ENCODE measurements around the gene IL26.
A peak's percentile ranks its signal among the peaks of the same experiment; 100 is the strongest.

Gene IL26

GRCh38 chr12:68239309-68239982, 13.8 kb upstream of the IL26 start:
- H3K27me3 ChIP-seq (replicated peaks), result no peaks in the 10 kb centered on the region
- TF ChIP-seq CTCF (IDR thresholded peaks at IDR 0.05; ENCODE audit: low read depth, low read length, missing control alignments), result no peak
- H3K27ac ChIP-seq, result peak overlapping the region; percentile 72
- H3K4me3 ChIP-seq (ENCODE audit: low read depth, low read length), result no peak overlapping the region
- DNase-seq, result no peak
- in situ Hi-C loops (cut with HindIII; ENCODE audit: low pct_ligation_motif_present, low sequenced_read_pairs), result no loop called here
- H3K36me3 ChIP-seq (replicated peaks), result no peaks in the 10 kb centered on the region

- Histone ChIP-seq H3K36me3 (replicated peaks) (no peaks in the 10 kb centered on the region), H3K4me3 (ENCODE audit: low read depth, low read length) (no peak overlapping the region), H3K27ac (no peak overlapping the region), H3K27me3 (replicated peaks) (no peaks in the 10 kb centered on the region)
- DNase-seq, result no peak
- in situ Hi-C loops (cut with HindIII; ENCODE audit: low pct_ligation_motif_present, low sequenced_read_pairs), result no loop called here
- no peak for TF ChIP-seq CTCF (IDR thresholded peaks at IDR 0.05; ENCODE audit: low read depth, low read length, missing control alignments)
These were observed 12.0 kb upstream of the IL26 start for GRCh38 chr12:68237619-68238018.

- in situ Hi-C loops (cut with HindIII; ENCODE audit: low pct_ligation_motif_present, low sequenced_read_pairs), result no loop called here
- Histone ChIP-seq H3K27ac (no peak overlapping the region), H3K36me3 (replicated peaks) (no peaks in the 10 kb centered on the region), H3K27me3 (replicated peaks) (no peaks in the 10 kb centered on the region), H3K4me3 (ENCODE audit: low read depth, low read length) (no peak overlapping the region)
- peak; percentile 29 for TF ChIP-seq CTCF (IDR thresholded peaks at IDR 0.05; ENCODE audit: low read depth, low read length, missing control alignments)
- DNase-seq, result no peak
These were observed 11.5 kb upstream of the IL26 start for GRCh38 chr12:68237078-68237477.

- in situ Hi-C loops (cut with HindIII; ENCODE audit: low pct_ligation_motif_present, low sequenced_read_pairs), result no loop called here
- TF ChIP-seq CTCF (IDR thresholded peaks at IDR 0.05; ENCODE audit: low read depth, low read length, missing control alignments), result no peak
These were observed 10.9 kb upstream of the IL26 start for GRCh38 chr12:68236421-68237059.

GRCh38 chr12:68235576-68235975, 10.0 kb upstream of the IL26 start:
- Histone ChIP-seq H3K4me3 (ENCODE audit: low read depth, low read length) (no peak overlapping the region), H3K36me3 (replicated peaks) (no peaks in the 10 kb centered on the region), H3K27ac (no peak overlapping the region), H3K27me3 (replicated peaks) (no peaks in the 10 kb centered on the region)
- no peak for DNase-seq
- no peak for TF ChIP-seq CTCF (IDR thresholded peaks at IDR 0.05; ENCODE audit: low read depth, low read length, missing control alignments)
- in situ Hi-C loops (cut with HindIII; ENCODE audit: low pct_ligation_motif_present, low sequenced_read_pairs), result no loop called here

More at GRCh38 chr12:68236421-68237059, 10.9 kb upstream of the IL26 start:
- Histone ChIP-seq H3K27ac (no peak overlapping the region), H3K4me3 (ENCODE audit: low read depth, low read length) (no peak overlapping the region), H3K27me3 (replicated peaks) (no peaks in the 10 kb centered on the region), H3K36me3 (replicated peaks) (no peaks in the 10 kb centered on the region)
- no peak for DNase-seq
